HG02623 (cell line): Measurements from ENCODE around the gene INTS6L.
"Not testable (repeated sequence)": the region's sequence is repeated elsewhere in the genome, so short reads cannot be mapped to it uniquely, and the experiment has no call there.

Experiments
- ATAC-seq: cut with Tn5 transposase; IDR thresholded peaks from one replicate; pipeline ENCODE4 v1.9.1; 2021; ENCODE audit warnings: moderate library complexity; ENCODE audit not compliant: unreplicated experiment

The INTS6L gene

GRCh38 chrX:135595543-135595942 lies 75.1 kb downstream of the INTS6L start:
- ATAC-seq = no peak

- no peak for ATAC-seq
Observed at GRCh38 chrX:135596495-135596894, 76.0 kb downstream of the INTS6L start.

GRCh38 chrX:135605906-135606305 lies 85.4 kb downstream of the INTS6L start:
- no peak for ATAC-seq

- not testable (repeated sequence) for ATAC-seq
Observed at GRCh38 chrX:135624408-135625204, 104.1 kb downstream of the INTS6L start.

GRCh38 chrX:135625995-135626394 lies 105.5 kb downstream of the INTS6L start:
- no peak for ATAC-seq

GRCh38 chrX:135629342-135629741 lies 108.9 kb downstream of the INTS6L start:
- ATAC-seq = no peak
